ENCODE data around the gene RAB13. TPM values are rescaled to one million over a fixed set of nuclear protein-coding genes. Genes with fewer than 3 reads are reported as not detected.

RAB13 gene
- total RNA-seq, 4 donors from 2014 or later, result 41.1 to 56.3 (median 46.6) TPM

GRCh38 chr1:153953859-153954365 is 32.2 kb downstream of the RAB13 start:
- intact Hi-C loops (cut with DNase I), result no loop called here
- peaks cover 44 to 60% (median 60%) of the 10 kb centered on the region in 4 donors for H3K36me3 ChIP-seq
- H3K27ac ChIP-seq (replicated peaks in 1 of 4), result no peak overlapping the region
- DNase-seq (ENCODE audit: extremely low spot score), result no peak
- WGBS, result 78% methylated on average over 4 of the region's 4 CpGs
- no peak overlapping the region for H3K4me3 ChIP-seq
- H3K4me1 ChIP-seq, result peaks cover 24 to 50% (median 43%) of the 10 kb centered on the region in 4 donors
- no peaks in the 10 kb centered on the region for H3K27me3 ChIP-seq
- H3K9me3 ChIP-seq, result no peaks in the 10 kb centered on the region
- TF ChIP-seq POLR2AphosphoS5 (IDR thresholded peaks at IDR 0.05), result no peak
- TF ChIP-seq CTCF (IDR thresholded peaks at IDR 0.05), result no peak
- no peak for TF ChIP-seq EP300 (IDR thresholded peaks at IDR 0.05)
- no peak for TF ChIP-seq POLR2A (IDR thresholded peaks at IDR 0.05; ENCODE audit: low read depth)

GRCh38 chr1:153951801-153952200 is 34.3 kb downstream of the RAB13 start:
- WGBS, result 92% methylated on average over 2 of the region's 2 CpGs
- peaks cover 57 to 81% (median 79%) of the 10 kb centered on the region in 4 donors for H3K36me3 ChIP-seq
- intact Hi-C loops (cut with DNase I), result no loop called here

GRCh38 chr1:153951183-153951582 is 35.0 kb downstream of the RAB13 start:
- Histone ChIP-seq H3K36me3 (peaks cover 57 to 81% (median 79%) of the 10 kb centered on the region in 4 donors), H3K4me3 (no peak overlapping the region), H3K27me3 (no peaks in the 10 kb centered on the region), H3K27ac (replicated peaks in 1 of 4) (no peak overlapping the region), H3K4me1 (peaks cover 12 to 42% (median 33%) of the 10 kb centered on the region in 4 donors), H3K9me3 (no peaks in the 10 kb centered on the region)
- intact Hi-C loops (cut with DNase I), result no loop called here
- DNase-seq (ENCODE audit: extremely low spot score), result no peak
- WGBS, result 85% methylated on average over 11 of the region's 11 CpGs
- TF ChIP-seq CTCF (IDR thresholded peaks at IDR 0.05) (no peak), POLR2AphosphoS5 (IDR thresholded peaks at IDR 0.05) (no peak), POLR2A (IDR thresholded peaks at IDR 0.05; ENCODE audit: low read depth) (no peak), EP300 (IDR thresholded peaks at IDR 0.05) (no peak)

More at GRCh38 chr1:153951801-153952200, 34.3 kb downstream of the RAB13 start:
- Histone ChIP-seq H3K4me1 (peaks cover 16 to 45% (median 37%) of the 10 kb centered on the region in 4 donors), H3K27ac (replicated peaks in 1 of 4) (no peak overlapping the region), H3K4me3 (no peak overlapping the region), H3K9me3 (no peaks in the 10 kb centered on the region), H3K27me3 (no peaks in the 10 kb centered on the region)
- TF ChIP-seq POLR2AphosphoS5 (IDR thresholded peaks at IDR 0.05) (no peak), EP300 (IDR thresholded peaks at IDR 0.05) (no peak), POLR2A (IDR thresholded peaks at IDR 0.05; ENCODE audit: low read depth) (no peak), CTCF (IDR thresholded peaks at IDR 0.05) (no peak)
- no peak for DNase-seq (ENCODE audit: extremely low spot score)

- DNase-seq (ENCODE audit: extremely low spot score), result no peak
These were observed 39.4 kb downstream of the RAB13 start, which contains the start of gene DENND4B for GRCh38 chr1:153946622-153947241. DENND4B (minus strand) TSS chr1:153946718; CDS start chr1:153944374, 2,344 bp downstream.

More at GRCh38 chr1:153946622-153947241, 39.4 kb downstream of the RAB13 start, which contains the start of gene DENND4B:
- intact Hi-C loops (cut with DNase I), result loop anchor here (2.0 to 10.0 kb wide), 3 partner anchors 41 to 150 kb away; partner anchors contain the start of gene RAB13
- WGBS, result 35% methylated on average over 6 of the region's 28 CpGs
- peaks cover 38 to 74% (median 64%) of the 10 kb centered on the region in 4 donors for H3K36me3 ChIP-seq
- H3K4me3 ChIP-seq, result peak within 1 kb of the TSS; percentile 78 to 98 (median 88)
- H3K4me1 ChIP-seq, result peaks cover 27 to 37% (median 29%) of the 10 kb centered on the region in 4 donors
- TF ChIP-seq EP300 (IDR thresholded peaks at IDR 0.05) (no peak), POLR2A (IDR thresholded peaks at IDR 0.05; ENCODE audit: low read depth) (no peak), POLR2AphosphoS5 (IDR thresholded peaks at IDR 0.05) (peak; percentile 53 to 70), CTCF (IDR thresholded peaks at IDR 0.05) (peak in 2 of 3 experiments; percentile 95 to 99)
- H3K27me3 ChIP-seq, result no peaks in the 10 kb centered on the region
- H3K9me3 ChIP-seq, result no peaks in the 10 kb centered on the region
- H3K27ac ChIP-seq (replicated peaks in 1 of 4), result peak within 1 kb of the TSS; percentile 98 to 100 (median 98)

All from esophagus muscularis mucosa (tissue), 4 donors.